ENCODE measurements around the gene ARID1A. TPM values are rescaled to one million over a fixed set of nuclear protein-coding genes. Genes with fewer than 3 reads are reported as not detected.
"Not testable (repeated sequence)": the region's sequence is repeated elsewhere in the genome, so short reads cannot be mapped to it uniquely, and the experiment has no call there.

The ARID1A gene
- total and polyA plus RNA-seq, 4 donors, result 12.2 to 31.9 (median 20.2) TPM

- Histone ChIP-seq H3K27me3 (ENCODE audit: control insufficient read depth in 4 of 4, insufficient read depth in 4 of 4, low read length in 3 of 4) (no peaks in the 10 kb centered on the region), H3K4me3 (ENCODE audit: low read depth in 1 of 3, low read length in 3 of 3) (no peak overlapping the region), H3K27ac (ENCODE audit: low read depth in 1 of 2, low read length in 2 of 2) (peak overlapping the region; percentile 33 to 61), H3K4me1 (ENCODE audit: control insufficient read depth in 4 of 4, insufficient read depth in 4 of 4, low read length in 3 of 4) (peaks cover 24 to 83% (median 69%) of the 10 kb centered on the region in 4 donors), H3K9me3 (ENCODE audit: control insufficient read depth in 4 of 4, low read length in 3 of 4) (no peaks in the 10 kb centered on the region), H3K9ac (ENCODE audit: low read depth in 1 of 2, low read length in 2 of 2) (no peak overlapping the region), H3K36me3 (ENCODE audit: control insufficient read depth in 4 of 4, insufficient read depth in 3 of 4, low read depth in 1 of 4, low read length in 3 of 4) (peaks cover 0 to 2% (median 0%) of the 10 kb centered on the region in 4 donors)
- DNase-seq (ENCODE audit: low spot score), result no peak
- TF ChIP-seq YY1 (IDR thresholded peaks at IDR 0.05) (no peak), CTCF (IDR thresholded peaks at IDR 0.05; ENCODE audit: low read depth, low read length, missing input control) (no peak), RXRA (IDR thresholded peaks at IDR 0.05) (no peak), TAF1 (conservative IDR thresholded peaks at IDR 0.05) (no peak)
Measured at GRCh38 chr1:26703478-26703877, 7.7 kb downstream of the ARID1A start.

GRCh38 chr1:26704629-26705028 lies 8.8 kb downstream of the ARID1A start:
- Histone ChIP-seq H3K4me3 (ENCODE audit: low read depth in 1 of 3, low read length in 3 of 3) (no peak overlapping the region), H3K27ac (ENCODE audit: low read depth in 1 of 2, low read length in 2 of 2) (peak overlapping the region; percentile 33 to 84), H3K9ac (ENCODE audit: low read depth in 1 of 2, low read length in 2 of 2) (no peak overlapping the region), H3K27me3 (ENCODE audit: control insufficient read depth in 4 of 4, insufficient read depth in 4 of 4, low read length in 3 of 4) (no peaks in the 10 kb centered on the region), H3K4me1 (ENCODE audit: control insufficient read depth in 4 of 4, insufficient read depth in 4 of 4, low read length in 3 of 4) (peaks cover 24 to 71% (median 58%) of the 10 kb centered on the region in 4 donors), H3K36me3 (ENCODE audit: control insufficient read depth in 4 of 4, insufficient read depth in 3 of 4, low read depth in 1 of 4, low read length in 3 of 4) (peaks cover 0 to 5% (median 1%) of the 10 kb centered on the region in 4 donors), H3K9me3 (ENCODE audit: control insufficient read depth in 4 of 4, low read length in 3 of 4) (no peaks in the 10 kb centered on the region)
- DNase-seq (ENCODE audit: low spot score), result no peak
- TF ChIP-seq HNF4G (IDR thresholded peaks at IDR 0.05) (no peak), HNF4A (conservative IDR thresholded peaks at IDR 0.05) (no peak), SP1 (IDR thresholded peaks at IDR 0.05) (no peak), GABPA (IDR thresholded peaks at IDR 0.05 in 1 of 2, conservative IDR thresholded peaks at IDR 0.05 in 1 of 2) (no peak), RAD21 (IDR thresholded peaks at IDR 0.05) (no peak), MAX (IDR thresholded peaks at IDR 0.05) (no peak), JUND (IDR thresholded peaks at IDR 0.05) (no peak), REST (IDR thresholded peaks at IDR 0.05) (no peak), FOXA2 (IDR thresholded peaks at IDR 0.05) (no peak), FOXA1 (IDR thresholded peaks at IDR 0.05) (no peak), TAF1 (conservative IDR thresholded peaks at IDR 0.05) (no peak)
- WGBS, result 94% methylated on average over 5 of the region's 5 CpGs

- H3K4me3 ChIP-seq (ENCODE audit: low read depth in 1 of 3, low read length in 3 of 3); H3K9ac ChIP-seq (ENCODE audit: low read depth in 1 of 2, low read length in 2 of 2); DNase-seq (ENCODE audit: low spot score); H3K9me3 ChIP-seq (ENCODE audit: control insufficient read depth in 4 of 4, low read length in 3 of 4); H3K27me3 ChIP-seq (ENCODE audit: control insufficient read depth in 4 of 4, insufficient read depth in 4 of 4, low read length in 3 of 4); H3K36me3 ChIP-seq (ENCODE audit: control insufficient read depth in 4 of 4, insufficient read depth in 3 of 4, low read depth in 1 of 4, low read length in 3 of 4): not testable (repeated sequence)
- 87% methylated on average over 4 of the region's 4 CpGs for WGBS
- peaks cover 24 to 65% (median 52%) of the 10 kb centered on the region in 4 donors for H3K4me1 ChIP-seq (ENCODE audit: control insufficient read depth in 4 of 4, insufficient read depth in 4 of 4, low read length in 3 of 4)
- H3K27ac ChIP-seq (ENCODE audit: low read depth in 1 of 2, low read length in 2 of 2), result peak overlapping the region; percentile 77 to 84
Measured at GRCh38 chr1:26705227-26705626, 9.4 kb downstream of the ARID1A start.
